Caco-2 (cell line): ENCODE results near the gene FPGT. TPM values are rescaled to one million over a fixed set of nuclear protein-coding genes. Genes with fewer than 3 reads are reported as not detected.

Source experiments
- BruUV-seq: library from RNA; stranded (reverse); fragments of 400-500 nt; replicated peaks from 2 replicates; lab custom pipeline; 2021; lab: Mats Ljungman, UMichigan
- CTCF ChIA-PET: fragments of 300-600 bp; sonication (Branson Sonifier 250); formaldehyde crosslinking; loops from one replicate; lab custom pipeline; 2022; ENCODE audit warnings: antibody characterized with exemption; lab: Charles Lee
- POLR2A ChIA-PET: fragments of 300-600 bp; sonication (Branson Sonifier 250); formaldehyde crosslinking; loops from one replicate; lab custom pipeline; 2022; ENCODE audit warnings: antibody characterized with exemption; lab: Charles Lee
- DNase-seq, 2 experiments: peaks; one replicate each; pipeline versions ENCODE4 v3.0.0 to v3.0.0-alpha.2; 2020 to 2022
- H3K27me3 ChIP-seq: replicated peaks from 2 replicates; pipeline ENCODE4 v1.6.0; 2011; ENCODE audit warnings: low read length; ENCODE audit not compliant: control insufficient read depth, insufficient read depth
- H3K36me3 ChIP-seq: 2 replicates; pipeline ENCODE4 v1.5.1; 2011; ENCODE audit warnings: low read length; ENCODE audit not compliant: control insufficient read depth, insufficient read depth
- H3K4me1 ChIP-seq: fragments of 250-450 bp; sonication (Bioruptor Pico); 2 replicates; pipeline ENCODE4 v1.5.1; 2020; ENCODE audit warnings: mild to moderate bottlenecking
- H3K4me3 ChIP-seq: 2 replicates; pipeline ENCODE4 v1.5.1; 2011; ENCODE audit warnings: low read depth, mild to moderate bottlenecking, control low read depth, low read length
- H3K9me3 ChIP-seq: fragments of 250-450 bp; sonication (Bioruptor Pico); 2 replicates; pipeline ENCODE4 v1.5.1; 2020; ENCODE audit warnings: mild to moderate bottlenecking, moderate library complexity
- H3K27ac Mint-ChIP-seq: one replicate; pipeline ENCODE4 v1.8.0; 2022; ENCODE audit warnings: mixed read lengths; ENCODE audit not compliant: unreplicated experiment
- H3K27me3 Mint-ChIP-seq: one replicate; pipeline ENCODE4 v1.8.0; 2022; ENCODE audit warnings: mixed read lengths; ENCODE audit not compliant: insufficient read depth, unreplicated experiment
- H3K36me3 Mint-ChIP-seq: one replicate; pipeline ENCODE4 v1.8.0; 2022; ENCODE audit warnings: mild to moderate bottlenecking, mixed read lengths; ENCODE audit not compliant: insufficient read depth, unreplicated experiment
- H3K4me1 Mint-ChIP-seq: one replicate; pipeline ENCODE4 v1.8.0; 2022; ENCODE audit warnings: low read depth, mixed read lengths; ENCODE audit not compliant: unreplicated experiment
- H3K4me3 Mint-ChIP-seq: one replicate; pipeline ENCODE4 v1.8.0; 2022; ENCODE audit warnings: mild to moderate bottlenecking, moderate library complexity, mixed read lengths; ENCODE audit not compliant: unreplicated experiment
- H3K9me3 Mint-ChIP-seq: one replicate; pipeline ENCODE4 v1.8.0; 2022; ENCODE audit warnings: mixed read lengths; ENCODE audit not compliant: unreplicated experiment
- CTCF ChIP-seq, 2 experiments: fragments of 200-600 bp in 1 of 2; IDR thresholded peaks; 1 replicate in 1 of 2; 2 replicates in 1 of 2; pipeline versions ENCODE4 v1.5.1 to v1.8.0; 2011 to 2022; ENCODE audit warnings: antibody characterized with exemption in 1 of 2, control low read depth in 1 of 2, inconsistent platforms in 1 of 2, low read depth in 1 of 2, low read length in 1 of 2, mild to moderate bottlenecking in 1 of 2, moderate library complexity in 1 of 2; ENCODE audit not compliant: insufficient read depth in 1 of 2, severe bottlenecking in 1 of 2, unreplicated experiment in 1 of 2
- intact Hi-C: fragments of 100-400 bp; cut with micrococcal nuclease; formaldehyde crosslinking; loops from one replicate; pipeline ENCODE4 v1.10.0; 2022; ENCODE audit not compliant: unreplicated experiment
- total RNA-seq: library from RNA; stranded (reverse); gene quantifications from 2 replicates; pipeline ENCODE4 v1.2.3, GENCODE V29; 2022

The FPGT gene
- total RNA-seq, 1 experiment from 2014 or later: 7.3 TPM

GRCh38 chr1:74237035-74237434 is 39.0 kb downstream of the FPGT start:
- Mint-ChIP-seq H3K27ac (no peak overlapping the region), H3K4me3 (no peak overlapping the region), H3K4me1 (no peaks in the 10 kb centered on the region), H3K27me3 (no peaks in the 10 kb centered on the region), H3K36me3 (no peaks in the 10 kb centered on the region), H3K9me3 (no peaks in the 10 kb centered on the region)
- BruUV-seq: no TSS peak
- no peak for TF ChIP-seq CTCF (IDR thresholded peaks at IDR 0.05; ENCODE audit: insufficient read depth in 1 of 2, low read depth in 1 of 2, low read length in 1 of 2, severe bottlenecking in 1 of 2, unreplicated experiment in 1 of 2)
- no peak overlapping the region for H3K4me3 ChIP-seq
- no peaks in the 10 kb centered on the region for H3K36me3 ChIP-seq
- POLR2A ChIA-PET: no interaction called here
- H3K4me1 ChIP-seq: no peaks in the 10 kb centered on the region
- intact Hi-C loops: no loop called here
- no peak for DNase-seq
- CTCF ChIA-PET: no interaction called here
- H3K27me3 ChIP-seq: no peaks in the 10 kb centered on the region
- H3K9me3 ChIP-seq: no peaks in the 10 kb centered on the region

GRCh38 chr1:74237787-74238186 is 39.7 kb downstream of the FPGT start:
- Mint-ChIP-seq H3K27ac (no peak overlapping the region), H3K4me3 (no peak overlapping the region), H3K4me1 (no peaks in the 10 kb centered on the region), H3K27me3 (no peaks in the 10 kb centered on the region), H3K9me3 (no peaks in the 10 kb centered on the region), H3K36me3 (no peaks in the 10 kb centered on the region)
- BruUV-seq: no TSS peak
- H3K4me3 ChIP-seq: no peak overlapping the region
- H3K4me1 ChIP-seq: no peaks in the 10 kb centered on the region
- no peaks in the 10 kb centered on the region for H3K36me3 ChIP-seq
- POLR2A ChIA-PET: no interaction called here
- DNase-seq: no peak
- CTCF ChIA-PET: no interaction called here
- H3K9me3 ChIP-seq: no peaks in the 10 kb centered on the region
- no peaks in the 10 kb centered on the region for H3K27me3 ChIP-seq
- intact Hi-C loops: no loop called here
- TF ChIP-seq CTCF (IDR thresholded peaks at IDR 0.05; ENCODE audit: insufficient read depth in 1 of 2, low read depth in 1 of 2, low read length in 1 of 2, severe bottlenecking in 1 of 2, unreplicated experiment in 1 of 2): no peak

- Histone ChIP-seq H3K4me3 (no peak overlapping the region), H3K36me3 (no peaks in the 10 kb centered on the region), H3K9me3 (no peaks in the 10 kb centered on the region), H3K4me1 (no peaks in the 10 kb centered on the region), H3K27me3 (no peaks in the 10 kb centered on the region)
- H3K36me3 Mint-ChIP-seq: no peaks in the 10 kb centered on the region
- H3K27me3 Mint-ChIP-seq: no peaks in the 10 kb centered on the region
- CTCF ChIA-PET: no interaction called here
- BruUV-seq: no TSS peak
- POLR2A ChIA-PET: no interaction called here
- intact Hi-C loops: no loop called here
- DNase-seq: no peak
- no peak overlapping the region for H3K27ac Mint-ChIP-seq
- no peak overlapping the region for H3K4me3 Mint-ChIP-seq
- H3K4me1 Mint-ChIP-seq: no peaks in the 10 kb centered on the region
- no peak for TF ChIP-seq CTCF (IDR thresholded peaks at IDR 0.05; ENCODE audit: insufficient read depth in 1 of 2, low read depth in 1 of 2, low read length in 1 of 2, severe bottlenecking in 1 of 2, unreplicated experiment in 1 of 2)
- H3K9me3 Mint-ChIP-seq: no peaks in the 10 kb centered on the region
Measured at GRCh38 chr1:74245168-74245772, 47.2 kb downstream of the FPGT start.
